NT2/D1 (cell line): ENCODE results near the gene SETD9.

ENCODE experiments used
- DNase-seq: peaks from one replicate; pipeline ENCODE4 v3.0.0-alpha.2; 2011; ENCODE audit warnings: low read depth, low spot score
- H3K27me3 ChIP-seq: 2 replicates; pipeline ENCODE4 v1.6.0; 2011; ENCODE audit warnings: mild to moderate bottlenecking; ENCODE audit not compliant: insufficient read length, insufficient read depth
- H3K36me3 ChIP-seq: 2 replicates; pipeline ENCODE4 v1.6.1; 2011; ENCODE audit warnings: mild to moderate bottlenecking, low read length, mixed read lengths; ENCODE audit not compliant: insufficient read depth, insufficient read length
- H3K4me1 ChIP-seq: 2 replicates; pipeline ENCODE4 v1.5.1; 2011; ENCODE audit not compliant: insufficient read depth, insufficient read length
- H3K4me3 ChIP-seq: 2 replicates; pipeline ENCODE4 v1.5.1; 2011; ENCODE audit warnings: low read depth; ENCODE audit not compliant: insufficient read length
- H3K9ac ChIP-seq: 2 replicates; pipeline ENCODE4 v1.6.0; 2011; ENCODE audit warnings: low read depth; ENCODE audit not compliant: insufficient read length
- H3K9me3 ChIP-seq: 2 replicates; pipeline ENCODE4 v1.5.1; 2011; ENCODE audit warnings: mild to moderate bottlenecking, low read length; ENCODE audit not compliant: insufficient read depth
- SUZ12 ChIP-seq: IDR thresholded peaks from 2 replicates; pipeline ENCODE4 v1.6.1; 2011; ENCODE audit not compliant: insufficient read length, insufficient read depth; ENCODE audit errors: extremely low read depth
- YY1 ChIP-seq: IDR thresholded peaks from 2 replicates; pipeline ENCODE4 v1.6.1; 2011; ENCODE audit not compliant: insufficient read length, insufficient read depth
- ZNF274 ChIP-seq: IDR thresholded peaks from 2 replicates; pipeline ENCODE4 v1.6.1; 2011; ENCODE audit warnings: mild to moderate bottlenecking, low read depth, low read length

Gene SETD9

GRCh38 chr5:56959326-56959725, 49.9 kb downstream of the SETD9 start:
- Histone ChIP-seq H3K4me3 (no peak overlapping the region), H3K9me3 (no peaks in the 10 kb centered on the region), H3K36me3 (no peaks in the 10 kb centered on the region), H3K9ac (no peak overlapping the region), H3K27me3 (no peaks in the 10 kb centered on the region), H3K4me1 (no peaks in the 10 kb centered on the region)
- DNase-seq, result no peak
- TF ChIP-seq ZNF274 (no peak), YY1 (no peak), SUZ12 (no peak)

- TF ChIP-seq SUZ12 (no peak), YY1 (no peak), ZNF274 (no peak)
- no peak for DNase-seq
- H3K36me3 ChIP-seq, result no peaks in the 10 kb centered on the region
- no peaks in the 10 kb centered on the region for H3K9me3 ChIP-seq
- H3K4me1 ChIP-seq, result no peaks in the 10 kb centered on the region
- H3K4me3 ChIP-seq, result no peak overlapping the region
- no peak overlapping the region for H3K9ac ChIP-seq
- no peaks in the 10 kb centered on the region for H3K27me3 ChIP-seq
These were observed 52.4 kb downstream of the SETD9 start for GRCh38 chr5:56961746-56962145.

DNA sequence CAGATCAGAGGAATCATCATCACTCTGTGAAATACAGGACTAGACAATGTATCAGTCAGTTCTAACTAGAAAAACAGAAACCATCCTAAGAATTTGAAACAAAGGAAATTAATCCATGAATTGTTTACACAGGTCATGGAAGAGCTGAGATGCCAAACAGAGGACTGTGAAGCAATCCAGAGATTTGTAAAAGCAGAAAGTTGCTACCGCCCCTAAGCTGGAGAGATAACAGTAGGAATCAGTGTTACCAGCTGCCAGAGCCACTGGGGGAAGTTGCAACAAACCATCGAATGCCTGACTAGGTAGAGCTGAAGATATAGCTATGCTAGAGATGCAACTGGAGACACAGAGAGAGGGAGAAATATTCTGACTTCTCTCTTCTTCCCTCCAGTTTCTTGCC, 52.9 kb downstream of the SETD9 start:
- H3K27me3 ChIP-seq, result no peaks in the 10 kb centered on the region

DNA sequence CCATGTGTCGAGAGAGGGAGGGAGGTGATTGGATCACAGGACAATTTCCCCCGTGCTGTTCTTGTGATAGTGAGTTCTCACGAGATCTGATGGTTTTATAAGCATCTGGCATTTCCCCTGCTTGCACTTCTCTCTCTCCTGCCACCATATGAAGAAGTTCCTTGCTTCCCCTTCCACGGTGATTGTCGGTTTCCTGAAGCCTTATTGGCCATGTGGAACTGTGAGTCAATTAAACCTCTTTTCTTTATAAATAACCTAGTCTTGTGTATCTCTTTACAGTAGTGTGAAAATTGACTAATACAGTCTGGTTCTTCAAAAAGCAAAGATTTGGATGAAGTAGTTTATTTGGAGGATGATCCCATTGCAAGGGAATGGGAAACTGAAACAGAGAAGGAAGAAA, 53.9 kb downstream of the SETD9 start:
- Histone ChIP-seq H3K9ac (no peak overlapping the region), H3K9me3 (no peaks in the 10 kb centered on the region), H3K36me3 (no peaks in the 10 kb centered on the region), H3K27me3 (no peaks in the 10 kb centered on the region), H3K4me1 (no peaks in the 10 kb centered on the region), H3K4me3 (no peak overlapping the region)
- DNase-seq, result no peak
- TF ChIP-seq ZNF274, result no peak
- no peak for TF ChIP-seq SUZ12
- no peak for TF ChIP-seq YY1

More for the DNA sequence above, 52.9 kb downstream of the SETD9 start:
- Histone ChIP-seq H3K36me3 (no peaks in the 10 kb centered on the region), H3K4me1 (no peaks in the 10 kb centered on the region), H3K9me3 (no peaks in the 10 kb centered on the region), H3K9ac (no peak overlapping the region), H3K4me3 (no peak overlapping the region)
- TF ChIP-seq YY1 (no peak), ZNF274 (no peak), SUZ12 (no peak)
- DNase-seq, result no peak

DNA sequence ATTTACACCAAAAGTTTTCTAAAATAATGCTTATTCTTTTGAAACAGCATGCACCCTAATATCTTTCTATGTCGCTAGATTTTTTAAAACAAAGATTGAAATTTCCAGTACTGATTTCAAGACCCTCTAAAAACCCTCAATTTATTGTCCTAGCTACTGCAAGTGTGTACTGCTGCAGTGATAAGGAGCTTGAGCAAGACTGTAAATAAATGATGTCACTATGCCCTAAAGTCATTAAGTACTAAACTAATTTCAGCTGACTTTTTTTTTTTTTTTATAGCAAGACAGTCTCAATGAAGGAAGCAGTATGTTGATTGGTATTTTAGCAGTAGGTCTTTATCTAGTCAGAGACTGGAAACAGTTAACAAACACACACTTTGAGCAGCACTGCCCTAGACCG, 54.8 kb downstream of the SETD9 start:
- no peak for DNase-seq
- Histone ChIP-seq H3K27me3 (no peaks in the 10 kb centered on the region), H3K9ac (no peak overlapping the region), H3K4me3 (no peak overlapping the region), H3K9me3 (no peaks in the 10 kb centered on the region), H3K36me3 (no peaks in the 10 kb centered on the region), H3K4me1 (no peaks in the 10 kb centered on the region)
- TF ChIP-seq SUZ12 (no peak), ZNF274 (no peak), YY1 (no peak)
